Fibroblast of skin of abdomen (primary cell): ENCODE results near the gene CTBP1. TPM values are rescaled to one million over a fixed set of nuclear protein-coding genes. Genes with fewer than 3 reads are reported as not detected.
"Not testable (repeated sequence)": the region's sequence is repeated elsewhere in the genome, so short reads cannot be mapped to it uniquely, and the experiment has no call there.

Experiments
- DNase-seq: peaks from one replicate; pipeline ENCODE4 v3.0.0-alpha.2; 2013
- polyA plus RNA-seq, 2 experiments: library from polyadenylated mRNA; unstranded; fragments of 120-200 nt; gene quantifications; one replicate each; pipeline ENCODE4 v1.2.1, GENCODE V29; 2013; ENCODE audit not compliant: insufficient read length in 2 of 2

The CTBP1 gene
- 131 TPM for polyA plus RNA-seq (2013, experiment 1 of 2; ENCODE audit: insufficient read length)
- 140 TPM for polyA plus RNA-seq (2013, experiment 2 of 2; ENCODE audit: insufficient read length)

DNA sequence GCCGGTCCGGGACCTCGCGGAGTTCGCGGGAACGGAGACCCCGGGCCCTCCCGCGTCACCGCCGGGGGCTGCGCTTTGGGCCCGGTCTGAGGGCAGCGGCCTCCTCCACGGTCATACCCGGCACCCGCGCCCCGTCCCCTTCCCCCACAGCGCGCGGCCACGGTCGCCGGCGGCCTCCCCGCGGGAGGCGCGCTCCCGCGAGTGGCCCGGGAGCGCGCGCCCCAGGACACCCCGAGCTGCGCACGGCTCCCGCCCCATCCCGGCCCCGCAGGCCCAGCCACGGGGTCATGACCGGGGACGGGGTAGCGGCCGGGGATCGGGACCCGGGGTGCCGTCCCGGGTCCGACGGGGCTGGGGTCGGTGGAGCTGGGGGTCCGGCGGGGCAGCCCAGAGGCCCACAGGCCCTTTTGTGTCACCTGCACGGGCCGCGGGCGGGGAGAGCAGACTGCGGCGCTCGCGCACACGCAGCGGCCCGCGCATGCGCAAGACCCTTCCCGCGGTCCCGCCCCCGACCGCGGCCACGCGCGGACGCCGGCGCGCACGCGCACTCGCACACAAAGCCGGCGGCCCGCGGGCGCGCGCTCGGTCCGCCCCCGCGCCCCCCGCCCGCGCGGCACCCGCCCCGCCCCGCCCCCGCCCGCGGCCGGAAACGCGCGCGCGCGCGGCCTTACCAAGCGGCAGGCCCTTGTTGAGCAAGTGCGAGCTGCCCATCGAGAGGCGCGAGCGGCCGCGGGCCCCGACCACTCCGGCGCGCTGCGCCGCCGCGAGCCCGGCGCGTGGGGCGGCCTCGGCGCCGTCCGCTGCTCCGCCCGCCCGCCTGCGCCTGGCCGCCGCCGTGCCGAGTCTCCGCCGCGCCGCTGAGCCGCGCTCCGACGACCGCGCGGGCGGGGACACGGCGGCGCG, at the start of gene CTBP1:
CTBP1 (minus strand) TSS at position 886 of the 903 bp plus-strand sequence. CDS start 7,799 bp downstream, outside the sequence.
- peak; percentile 86 for DNase-seq

DNA sequence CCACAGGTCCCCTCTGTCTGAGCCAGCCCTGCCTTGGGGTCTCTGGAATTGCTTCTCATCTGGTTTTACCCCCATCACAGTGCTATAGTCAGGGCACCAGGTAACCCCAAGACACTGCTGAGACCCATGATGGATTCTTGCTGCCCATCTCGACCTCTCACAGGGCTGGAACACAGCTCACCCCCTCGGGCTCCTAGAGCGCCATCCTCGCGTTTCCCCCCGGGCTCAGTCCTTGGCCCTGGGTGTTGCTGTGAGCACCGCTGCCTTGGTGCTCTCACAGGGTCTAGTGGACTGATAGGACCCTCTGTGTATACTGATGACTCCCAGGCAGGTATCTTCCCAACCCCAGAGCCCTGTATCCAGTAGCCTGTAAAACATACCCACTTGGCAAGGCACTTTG, 49.5 kb upstream of the CTBP1 start:
- no peak for DNase-seq

DNA sequence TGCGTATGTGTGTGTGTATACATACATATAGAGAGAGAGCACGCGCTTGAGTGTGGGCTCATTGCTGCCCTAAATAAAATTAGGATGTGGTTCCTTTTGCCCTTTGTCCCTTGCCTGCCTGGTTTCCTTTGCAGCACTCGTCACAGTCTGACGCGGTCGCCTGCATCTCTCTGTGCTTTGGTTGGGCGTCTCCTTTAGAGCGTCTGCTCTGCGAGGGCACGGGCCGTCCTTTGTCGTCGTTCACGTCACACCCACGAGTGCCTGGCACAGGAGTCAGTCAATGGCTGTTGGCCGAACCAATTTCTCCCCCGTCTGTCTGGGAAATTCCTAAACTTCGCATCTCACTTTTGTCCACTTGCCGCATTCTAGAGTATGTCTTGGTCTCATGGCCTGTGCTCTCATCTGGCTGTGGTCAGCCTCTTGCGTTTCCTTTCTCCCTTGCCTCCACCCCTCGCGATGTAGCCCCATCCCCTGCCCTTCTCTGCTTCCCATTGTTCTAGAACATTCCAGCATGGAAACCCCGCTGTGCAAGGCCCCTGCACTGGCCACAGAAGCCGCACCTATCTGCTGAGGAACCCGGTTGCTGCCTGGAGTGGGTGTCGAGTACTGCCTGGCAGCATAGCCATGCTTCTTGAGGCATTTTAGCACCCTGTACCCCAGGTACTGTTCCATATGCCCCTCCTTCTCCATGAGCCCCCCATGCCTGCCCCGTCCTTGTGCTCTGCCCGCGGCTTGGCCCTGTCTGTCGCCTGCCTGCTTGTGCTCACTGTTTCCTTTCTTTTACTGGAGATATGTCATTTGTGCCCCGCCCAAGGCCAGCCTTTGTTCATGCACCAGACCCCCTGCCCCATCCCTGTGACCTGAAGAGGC, 48.8 kb upstream of the CTBP1 start:
- DNase-seq: no peak

DNA sequence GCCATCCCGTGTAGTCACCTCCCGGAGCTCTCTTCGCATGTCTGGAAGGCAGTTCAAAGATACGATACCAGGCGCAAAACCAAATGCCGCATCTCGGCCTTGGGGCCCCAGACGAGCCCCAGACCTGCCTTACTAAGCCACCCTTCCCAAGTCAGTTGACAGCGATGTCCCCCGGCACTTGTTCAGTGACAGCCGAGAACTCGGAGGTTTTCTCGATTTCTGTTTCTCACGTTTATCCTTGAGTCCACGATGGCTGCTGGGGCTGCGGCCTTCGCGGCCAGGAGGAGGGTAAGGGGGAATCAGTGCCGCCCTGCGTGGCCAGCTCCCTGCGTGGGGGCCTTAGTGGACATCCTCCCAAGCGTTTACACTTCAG, 48.1 kb upstream of the CTBP1 start:
- DNase-seq: no peak

DNA sequence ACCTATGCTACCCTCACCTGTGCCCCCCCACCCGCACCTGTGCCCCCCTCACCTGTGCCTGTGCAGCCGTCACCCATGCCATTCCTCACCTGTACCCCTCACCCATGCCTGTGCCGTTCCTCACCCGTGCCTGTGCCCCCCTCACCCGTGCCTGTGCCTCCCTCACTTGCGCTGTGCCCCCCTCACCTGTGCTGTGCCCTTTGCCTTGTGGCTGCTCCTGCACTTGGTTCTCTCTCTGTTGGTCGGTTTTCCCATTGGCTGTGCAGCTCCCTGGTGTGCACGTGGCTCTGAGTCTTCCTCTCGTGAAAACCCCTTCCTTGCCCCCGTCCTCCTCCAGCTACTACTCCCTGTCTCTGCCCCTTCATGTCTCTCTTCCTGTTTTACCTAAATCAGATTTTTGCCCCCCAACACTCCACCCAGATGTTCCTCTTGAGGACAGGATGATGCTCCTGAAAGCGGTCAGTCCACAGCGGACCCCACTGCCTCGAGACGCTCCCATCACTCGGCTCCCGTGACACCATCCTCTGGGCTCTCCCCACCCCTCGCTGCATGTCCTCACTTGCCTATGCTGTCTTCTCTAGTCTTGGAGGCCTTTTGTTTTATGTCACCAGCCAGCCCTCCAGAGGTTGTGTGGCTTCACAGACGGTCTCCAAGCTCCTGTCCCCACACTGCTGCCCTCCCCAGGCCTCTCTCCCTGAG, 47.5 kb upstream of the CTBP1 start:
- DNase-seq: no peak

DNA sequence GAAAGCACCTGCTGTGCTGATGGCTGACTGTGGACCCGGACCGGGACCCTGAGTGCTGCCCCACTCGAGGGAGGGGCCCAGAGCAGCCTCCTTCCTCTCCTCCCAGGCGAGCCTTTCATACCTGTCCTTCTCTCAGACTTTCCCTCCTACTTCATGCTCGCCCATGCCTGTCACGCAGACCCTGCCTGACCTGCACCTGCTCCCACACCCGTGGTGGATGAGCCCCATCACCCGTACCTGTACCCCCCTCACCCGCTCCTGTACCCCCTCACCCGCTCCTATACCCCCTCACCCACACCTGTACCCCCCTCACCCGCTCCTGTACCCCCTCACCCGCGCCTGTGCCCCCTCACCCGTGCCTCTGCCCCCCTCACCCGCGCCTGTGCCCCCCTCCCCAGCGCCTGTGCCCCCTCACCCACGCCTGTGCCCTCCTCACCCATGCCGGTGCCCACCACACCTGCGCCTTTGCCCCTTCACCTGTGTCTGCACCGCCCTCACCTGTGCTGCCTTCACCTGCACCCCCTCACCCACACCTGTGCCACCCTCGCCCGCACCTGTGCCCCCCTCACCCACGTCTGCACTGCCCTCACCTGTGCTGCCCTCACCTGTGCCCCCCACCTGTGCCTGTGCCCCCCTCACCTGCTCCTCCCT, 46.6 kb upstream of the CTBP1 start:
- no peak for DNase-seq

DNA sequence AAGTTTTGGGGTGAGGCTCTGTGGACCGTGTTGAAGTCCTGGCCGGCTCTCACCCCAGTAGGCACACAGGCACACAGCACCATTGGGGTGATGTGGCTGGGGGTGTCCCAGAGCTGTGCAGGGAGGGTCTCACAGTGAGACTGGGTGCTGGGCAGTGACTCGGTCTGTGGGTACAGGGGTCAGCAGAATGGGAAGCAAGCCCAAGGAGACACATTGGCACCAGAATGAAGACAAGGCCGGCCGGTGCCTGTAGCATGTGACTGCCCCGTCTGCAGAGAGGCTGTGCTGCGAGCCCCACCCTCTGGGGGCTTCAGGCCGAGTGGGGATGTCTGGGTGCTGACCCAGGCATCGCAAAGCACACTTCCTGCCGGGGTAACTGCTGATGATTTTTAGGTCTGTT, 46.0 kb upstream of the CTBP1 start:
- no peak for DNase-seq

DNA sequence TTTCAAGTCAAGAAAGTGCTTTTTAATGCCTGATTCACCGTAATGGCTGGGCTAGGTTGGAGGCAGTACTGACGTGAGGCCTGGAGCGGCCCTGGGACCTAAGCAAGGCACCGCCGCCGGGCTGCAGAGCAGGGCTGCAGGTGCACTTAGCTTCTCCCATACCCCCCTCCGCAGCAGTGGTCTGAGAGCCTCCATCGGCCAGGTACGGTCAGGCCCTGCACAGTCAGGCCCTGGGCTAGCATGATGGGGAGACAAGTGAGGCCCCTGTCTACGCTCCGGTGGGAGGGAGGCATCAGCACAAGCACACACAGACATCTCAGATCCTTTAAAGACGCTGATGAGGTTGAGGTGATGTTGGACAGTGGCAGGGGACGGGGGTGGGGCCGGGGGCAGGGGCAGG, 45.5 kb upstream of the CTBP1 start:
- no peak for DNase-seq

DNA sequence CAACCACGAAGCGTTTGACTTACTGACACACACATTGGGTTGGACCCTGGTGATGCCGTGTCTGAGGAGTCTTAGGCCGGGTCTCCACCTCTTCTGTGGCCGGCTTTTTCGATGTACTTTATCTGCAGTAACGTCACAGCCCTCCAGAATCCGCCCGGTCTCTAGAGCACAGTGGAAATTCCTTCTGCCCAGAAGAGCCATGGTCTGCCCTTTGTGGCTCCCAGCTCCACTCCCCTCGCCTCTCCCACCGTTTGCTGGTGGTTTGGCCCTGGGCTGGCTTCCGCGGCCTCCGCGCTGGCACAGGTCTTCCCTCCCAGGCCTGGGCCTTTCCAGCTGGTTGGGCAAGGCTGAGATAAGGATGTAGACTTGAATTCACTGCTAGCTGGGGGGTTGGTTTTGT, 45.1 kb upstream of the CTBP1 start:
- DNase-seq: no peak

DNA sequence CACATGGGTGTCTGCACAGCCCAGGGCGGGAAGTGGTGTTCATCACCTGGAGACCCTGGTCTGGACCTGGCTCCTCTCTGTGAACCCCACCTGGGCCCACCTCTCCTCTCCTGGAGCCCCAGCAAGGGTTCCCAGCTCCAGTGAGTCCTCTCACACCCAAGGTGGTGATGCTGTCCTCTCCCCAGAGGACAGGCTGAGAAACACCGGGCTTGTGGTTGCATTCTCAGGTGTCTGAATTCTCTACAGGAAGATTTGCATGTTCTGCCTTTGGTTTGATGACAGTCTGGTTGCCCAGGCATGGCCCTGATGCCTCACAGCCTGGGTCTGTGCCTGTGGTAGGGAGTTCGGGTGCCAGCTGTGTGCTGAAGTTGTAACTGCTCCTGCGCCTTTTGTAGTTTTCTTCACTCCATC, 44.6 kb upstream of the CTBP1 start:
- no peak for DNase-seq

DNA sequence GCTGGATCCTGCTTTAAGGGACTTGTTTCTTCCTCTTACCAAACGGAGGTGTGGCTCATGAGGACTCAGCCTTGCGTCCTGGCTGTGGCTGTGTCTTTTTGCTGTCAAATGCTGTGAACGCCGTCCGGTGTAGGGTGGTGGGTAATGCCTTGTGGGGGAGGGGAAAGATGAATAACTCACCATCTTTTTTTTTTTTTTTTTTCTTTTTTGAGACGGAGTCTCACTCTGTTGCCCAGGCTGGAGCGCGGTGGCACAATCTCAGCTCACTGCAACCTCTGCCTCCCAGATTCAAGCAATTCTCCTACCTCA, 43.7 kb upstream of the CTBP1 start:
- not testable (repeated sequence) for DNase-seq

DNA sequence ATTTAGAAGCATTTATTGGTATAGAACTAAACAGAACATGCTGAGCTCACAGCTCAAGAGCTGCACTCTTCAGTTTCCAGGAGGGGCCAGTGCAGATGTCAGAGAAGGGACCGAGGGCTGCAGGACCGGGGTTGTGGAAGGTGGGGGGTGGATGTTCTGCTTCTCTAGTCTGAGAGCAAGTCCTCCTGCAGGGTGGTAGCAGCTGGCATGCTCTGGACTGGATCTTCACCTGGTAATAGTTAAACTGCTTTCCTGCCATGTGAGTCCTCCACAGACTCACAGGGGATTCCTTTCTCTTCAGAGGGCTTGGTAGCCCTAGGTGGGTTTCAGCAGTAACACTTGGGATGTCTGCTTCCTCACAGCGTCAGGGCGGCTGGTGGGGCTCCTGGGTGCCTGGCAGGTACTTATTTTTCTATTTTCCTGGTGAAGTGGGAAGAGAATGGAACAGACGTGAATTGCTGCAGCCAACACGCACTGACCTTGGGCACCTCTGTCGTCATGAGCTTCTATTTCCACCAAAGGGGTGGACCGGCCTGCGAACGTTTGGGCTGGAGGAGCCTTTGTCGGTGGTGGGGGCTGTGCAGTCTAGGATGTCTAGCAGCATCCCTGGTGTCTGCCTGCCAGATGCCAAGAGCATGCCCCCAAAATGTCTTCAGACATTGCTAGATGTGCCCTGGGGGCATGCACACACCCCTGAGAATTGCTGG, 43.2 kb upstream of the CTBP1 start:
- no peak for DNase-seq

DNA sequence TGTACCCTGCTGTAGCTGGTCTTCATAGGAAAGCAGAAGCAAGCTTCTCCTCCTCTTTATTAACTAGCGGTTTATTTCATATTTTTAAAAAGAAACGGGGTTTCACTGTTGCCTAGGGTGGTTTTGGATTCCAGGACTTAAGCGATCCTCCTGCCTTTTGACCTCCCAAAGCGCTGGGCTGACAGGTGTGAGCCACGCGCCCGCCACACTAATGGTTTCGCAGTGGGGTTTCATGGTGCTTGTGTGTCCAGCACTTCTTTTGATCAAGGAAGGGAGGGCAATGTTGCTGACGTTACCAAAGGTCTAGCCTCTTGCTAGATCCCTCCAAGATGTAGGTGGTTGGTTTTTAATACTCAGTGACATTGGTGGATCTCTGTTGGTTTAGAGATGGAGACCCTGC, 42.2 kb upstream of the CTBP1 start:
- DNase-seq: no peak

DNA sequence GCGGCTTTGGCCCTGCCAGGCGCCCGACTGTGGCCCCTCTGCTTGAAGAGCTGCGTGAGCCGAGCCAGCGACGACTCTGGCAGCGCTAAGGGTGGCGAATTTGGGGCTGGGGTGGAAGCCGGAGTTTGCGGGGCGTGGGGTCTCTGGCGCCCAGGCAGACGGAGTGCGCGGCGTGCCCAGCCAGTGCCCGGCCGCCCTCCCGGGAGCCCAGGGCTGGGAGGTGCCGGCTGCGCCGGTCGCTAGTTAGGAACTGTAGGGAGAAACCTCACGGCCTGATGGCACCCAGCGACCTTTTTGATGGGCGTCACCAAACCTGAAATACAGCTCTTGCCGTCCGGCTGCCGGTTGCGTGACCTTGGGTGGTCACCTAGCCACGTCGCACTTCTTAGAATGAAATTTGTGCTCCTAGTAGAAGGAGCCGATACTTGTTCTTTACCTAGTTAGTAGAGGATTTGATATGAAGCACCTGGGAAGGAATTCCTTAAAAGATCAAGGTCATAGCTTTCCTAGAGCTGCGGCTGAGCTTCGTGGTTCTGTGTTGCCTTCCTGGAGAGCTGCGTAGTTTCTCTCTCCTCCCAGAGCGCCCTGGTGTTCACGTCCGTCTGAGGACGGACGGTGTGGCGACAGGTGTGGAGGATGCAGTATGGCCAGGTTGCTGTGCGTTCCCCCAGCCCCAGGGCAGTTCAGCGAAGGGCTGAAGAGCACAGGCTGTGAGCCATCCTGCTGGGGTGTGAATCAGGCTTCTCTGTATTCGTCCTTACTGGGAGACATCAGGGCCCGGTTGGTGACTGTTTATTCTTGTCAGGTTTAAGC, 41.4 kb upstream of the CTBP1 start:
- no peak for DNase-seq

DNA sequence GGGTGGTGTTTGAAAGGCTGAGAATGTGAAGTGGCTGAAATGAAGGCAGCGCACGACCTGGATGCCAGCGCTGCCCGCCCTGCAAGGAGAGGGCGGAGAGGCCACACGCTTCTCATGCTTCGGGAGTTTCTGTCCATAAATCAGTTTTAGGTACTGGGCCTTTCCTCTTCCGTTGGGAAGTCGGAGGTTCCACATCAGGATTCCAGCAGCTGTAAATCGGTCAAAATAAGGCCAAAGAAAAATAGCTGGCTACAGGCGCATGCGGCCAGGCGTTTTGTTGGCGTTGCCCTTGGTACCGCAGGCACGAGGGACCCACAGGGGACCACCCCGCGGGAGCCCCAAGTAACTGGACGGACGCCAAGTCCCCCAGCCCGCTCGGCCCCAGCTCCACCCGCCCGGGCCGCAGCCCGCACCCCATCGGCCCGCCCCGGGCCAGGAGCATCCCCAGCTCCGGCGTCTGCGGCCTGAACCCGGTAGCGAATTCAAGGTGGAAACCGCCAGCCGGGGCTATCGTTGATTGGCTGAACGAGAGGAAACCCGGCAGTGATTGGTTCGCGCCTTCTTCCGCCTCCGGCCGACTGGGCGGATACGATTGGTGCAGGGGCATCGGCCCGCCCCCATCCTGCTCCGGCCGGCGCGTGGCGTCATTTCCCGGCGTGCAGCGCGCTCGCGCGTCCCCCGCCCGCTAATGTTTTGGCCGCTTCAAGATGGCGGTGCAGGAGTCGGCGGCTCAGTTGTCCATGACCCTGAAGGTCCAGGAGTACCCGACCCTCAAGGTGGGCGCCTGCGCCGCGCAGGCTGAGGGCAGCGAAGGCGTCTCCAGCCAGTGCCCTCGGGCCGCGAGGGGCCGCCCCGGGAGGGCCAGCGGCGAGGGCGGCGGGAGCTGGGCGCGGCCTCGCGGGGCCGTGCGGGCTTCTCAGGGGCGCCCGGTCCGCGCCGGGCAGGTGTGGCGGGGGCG, 40.6 kb upstream of the CTBP1 start, which contains the start of gene MAEA:
MAEA (plus strand) TSS at position 685 of the 958 bp plus-strand sequence; CDS start at position 708, 23 bp downstream.
- peak; percentile 96 for DNase-seq

DNA sequence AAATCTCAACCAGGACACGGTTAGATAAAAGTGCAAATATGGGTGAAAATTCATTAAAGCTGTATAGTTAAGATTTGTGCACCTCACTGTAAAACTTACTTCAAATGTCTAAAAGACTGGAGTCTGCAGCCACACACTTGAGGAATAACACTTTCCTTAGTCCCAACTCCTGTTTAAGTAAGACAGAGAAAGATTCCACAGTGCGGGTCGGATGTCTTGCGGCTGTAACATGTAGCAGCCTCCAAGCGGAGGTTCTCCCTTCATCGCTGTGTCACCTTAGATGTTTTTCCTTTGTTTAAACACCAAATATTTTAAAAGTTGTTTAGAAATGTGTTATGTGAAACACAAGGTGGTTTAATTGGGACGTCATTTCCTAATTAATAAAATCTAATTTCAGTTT, 39.9 kb upstream of the CTBP1 start:
- DNase-seq: no peak

DNA sequence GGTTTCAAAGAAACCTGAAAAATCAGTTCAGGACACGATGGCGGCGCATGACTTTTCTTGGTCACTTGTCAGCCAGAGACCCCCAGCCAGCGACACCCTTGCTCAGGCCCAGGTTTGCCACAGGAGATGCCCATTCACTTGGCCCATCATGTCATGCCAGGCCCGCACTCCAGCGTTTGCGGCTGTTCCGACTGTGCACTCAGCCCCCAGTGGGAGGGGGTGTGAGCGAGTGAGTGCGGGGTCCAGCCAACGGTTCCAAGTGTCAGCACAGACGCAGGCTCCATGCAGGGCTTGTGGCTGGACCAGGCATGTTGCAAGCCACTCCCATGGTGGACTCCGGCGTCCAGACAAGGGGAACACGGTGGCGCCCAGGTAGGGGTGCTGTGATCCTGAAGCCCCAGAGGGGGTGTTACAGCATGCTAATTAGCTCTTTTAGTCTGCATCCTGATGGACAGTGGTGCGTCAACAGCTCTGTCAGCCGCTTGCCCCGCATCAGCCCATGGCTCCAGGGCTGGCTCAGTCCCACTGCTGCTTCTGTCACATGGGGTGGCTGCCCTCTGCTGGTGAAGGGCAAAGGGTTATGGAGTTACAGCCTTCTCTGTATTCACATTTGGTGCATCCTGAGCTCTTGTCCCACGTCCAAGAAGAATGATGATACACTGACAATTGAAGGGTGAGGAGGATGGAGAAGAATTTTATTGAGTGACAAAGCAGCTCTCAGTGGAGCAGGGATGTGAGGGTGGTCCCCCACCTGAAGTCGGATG, 37.0 kb upstream of the CTBP1 start:
- no peak for DNase-seq

DNA sequence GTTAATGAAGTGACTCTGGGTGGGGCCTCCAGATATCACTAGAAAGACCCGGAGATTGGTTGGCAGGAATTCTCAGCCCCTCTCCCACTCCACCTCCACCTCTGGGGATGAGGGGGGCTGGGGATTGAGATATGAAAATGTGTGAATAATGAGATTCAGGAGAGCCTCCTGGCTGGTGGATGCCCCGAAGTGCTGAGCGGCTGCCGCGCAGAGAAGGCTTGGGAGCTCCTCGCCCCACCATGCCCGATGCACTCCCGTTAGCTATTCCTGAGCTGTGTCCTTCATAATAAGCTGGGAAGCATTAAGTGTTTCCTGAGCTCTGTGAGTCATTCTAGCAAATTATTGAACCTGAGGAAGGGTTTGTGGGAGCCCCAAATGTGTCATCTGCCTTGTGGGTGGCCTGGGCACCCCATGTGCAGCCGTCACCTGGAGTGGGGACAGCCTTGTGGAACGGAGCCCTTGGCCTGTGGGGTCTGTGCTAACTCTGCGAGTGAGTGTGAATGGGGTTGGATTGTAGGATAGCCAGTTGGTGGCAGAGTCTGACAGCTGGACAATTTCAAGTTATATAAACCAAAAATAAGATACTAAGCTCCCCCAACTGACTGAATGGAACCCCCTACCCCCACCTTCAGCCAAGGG, 36.3 kb upstream of the CTBP1 start:
- no peak for DNase-seq
